H1 (cell line): Measurements from ENCODE around the gene CRADD. TPM values are rescaled to one million over a fixed set of nuclear protein-coding genes. Genes with fewer than 3 reads are reported as not detected.

Source experiments
- BCL11A ChIP-seq, 2 experiments: IDR thresholded peaks; one replicate each; pipeline ENCODE4 v1.6.1; 2011; ENCODE audit warnings: low read depth in 2 of 2, low read length in 2 of 2, mild to moderate bottlenecking in 2 of 2
- BRCA1 ChIP-seq: IDR thresholded peaks from 2 replicates; pipeline ENCODE4 v1.6.1; 2012; ENCODE audit warnings: low read depth, low read length, improper control_type of control experiment
- CHD2 ChIP-seq: IDR thresholded peaks from 2 replicates; pipeline ENCODE4 v1.6.1; 2012; ENCODE audit warnings: low read length, improper control_type of control experiment
- HDAC6 ChIP-seq: IDR thresholded peaks from one replicate; pipeline ENCODE4 v1.7.1; 2012; ENCODE audit warnings: low read depth, mild to moderate bottlenecking, inconsistent platforms, low read length, moderate library complexity
- RAD21 ChIP-seq, 2 experiments: IDR thresholded peaks in 1 of 2; conservative IDR thresholded peaks in 1 of 2; 2 replicates each; pipeline ENCODE4 v1.6.1; 2011; ENCODE audit warnings: low read depth in 2 of 2, low read length in 2 of 2, improper control_type of control experiment in 1 of 2, inconsistent platforms in 1 of 2, mild to moderate bottlenecking in 1 of 2, moderate library complexity in 1 of 2
- RFX5 ChIP-seq: IDR thresholded peaks from 2 replicates; pipeline ENCODE4 v1.6.1; 2011; ENCODE audit warnings: low read depth, low read length, improper control_type of control experiment, borderline replicate concordance
- polyA plus RNA-seq, 7 experiments: library from polyadenylated mRNA; depleted of rRNA in 3 of 7; stranded (reverse) in 5 of 7; unstranded in 2 of 7; fragments of >200 nt in 5 of 7; fragments of 200-250 nt in 2 of 7; gene quantifications; 1 replicate in 5 of 7; 2 replicates in 1 of 7; 4 replicates in 1 of 7; pipeline versions ENCODE4 v1.2.1 to v1.2.3, GENCODE V29; 2011 to 2013; ENCODE audit warnings: missing spikeins in 2 of 7, mixed read lengths in 2 of 7
- total RNA-seq: library from RNA; stranded (reverse); fragmentation: NEBNext Ultra II Directional; extraction: Animal tissue kit (Norgen Biotek cat#: 25700); gene quantifications from 2 replicates; pipeline ENCODE4 v1.2.1, GENCODE V29; 2021
- TF ChIP-seq, protein P1 (sequence below): IDR thresholded peaks from 2 replicates; pipeline ENCODE4 v1.6.1; 2011; ENCODE audit warnings: low read length, improper control_type of control experiment

Gene CRADD
- total and polyA plus RNA-seq, 2 of the 8 experiments (the other 6 are each of a cell fraction or from before 2014, with no cell fraction given), result 8.1 to 15.4 TPM

DNA sequence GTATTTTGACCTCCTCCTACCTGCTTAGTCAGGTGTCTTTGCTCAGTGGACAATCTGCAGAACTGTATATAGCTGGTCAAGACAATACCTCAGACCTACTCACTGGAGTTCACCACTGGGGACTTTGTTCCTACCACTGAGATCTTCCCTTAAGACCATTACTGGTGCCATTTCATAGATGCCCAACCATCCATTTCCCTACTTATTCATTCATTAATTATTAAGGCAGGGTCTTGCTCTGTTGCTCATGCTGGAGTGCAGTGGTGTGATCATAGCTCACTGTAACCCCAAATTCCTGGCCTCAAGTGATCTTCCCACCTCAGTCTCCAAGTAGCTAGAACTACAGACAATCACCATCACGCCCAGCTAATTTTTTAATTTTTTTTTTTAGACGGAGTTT is 22.8 kb upstream of the CRADD start (continued):
- TF ChIP-seq BCL11A (IDR thresholded peaks at IDR 0.05; ENCODE audit: low read depth in 2 of 2, low read length in 2 of 2) (no peak), BRCA1 (no peak), RFX5 (no peak), HDAC6 (no peak), RAD21 (IDR thresholded peaks at IDR 0.05 in 1 of 2, conservative IDR thresholded peaks at IDR 0.05 in 1 of 2; ENCODE audit: low read depth in 2 of 2, low read length in 2 of 2) (no peak), CHD2 (no peak)
- TF ChIP-seq, protein P1, sequence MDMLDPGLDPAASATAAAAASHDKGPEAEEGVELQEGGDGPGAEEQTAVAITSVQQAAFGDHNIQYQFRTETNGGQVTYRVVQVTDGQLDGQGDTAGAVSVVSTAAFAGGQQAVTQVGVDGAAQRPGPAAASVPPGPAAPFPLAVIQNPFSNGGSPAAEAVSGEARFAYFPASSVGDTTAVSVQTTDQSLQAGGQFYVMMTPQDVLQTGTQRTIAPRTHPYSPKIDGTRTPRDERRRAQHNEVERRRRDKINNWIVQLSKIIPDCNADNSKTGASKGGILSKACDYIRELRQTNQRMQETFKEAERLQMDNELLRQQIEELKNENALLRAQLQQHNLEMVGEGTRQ, result no peak
